Measurements from ENCODE around the gene LOXL4.

The LOXL4 gene

GRCh38 chr10:98263088-98263487 lies 4.9 kb downstream of the LOXL4 start:
- no peak for TF ChIP-seq CTCF (IDR thresholded peaks at IDR 0.05; ENCODE audit: insufficient read depth, missing control alignments)
- FAIRE-seq: no peak
- DNase-seq (ENCODE audit: insufficient read length, low spot score): no peak

- DNase-seq (ENCODE audit: insufficient read length, low spot score) (no peak), FAIRE-seq (no peak)
- peak; percentile 44 for TF ChIP-seq CTCF (IDR thresholded peaks at IDR 0.05; ENCODE audit: insufficient read depth, missing control alignments)
Measured at GRCh38 chr10:98262571-98262970, 5.4 kb downstream of the LOXL4 start.

- DNase-seq (ENCODE audit: insufficient read length, low spot score) (no peak), FAIRE-seq (no peak)
- TF ChIP-seq CTCF (IDR thresholded peaks at IDR 0.05; ENCODE audit: insufficient read depth, missing control alignments): no peak
Measured at GRCh38 chr10:98261436-98262277, 6.3 kb downstream of the LOXL4 start.

- no peak for TF ChIP-seq CTCF (IDR thresholded peaks at IDR 0.05; ENCODE audit: insufficient read depth, missing control alignments)
- DNase-seq (ENCODE audit: insufficient read length, low spot score) (no peak), FAIRE-seq (no peak)
Measured at GRCh38 chr10:98260752-98261151, 7.2 kb downstream of the LOXL4 start.

- no peak for DNase-seq (ENCODE audit: insufficient read length, low spot score)
- TF ChIP-seq CTCF (IDR thresholded peaks at IDR 0.05; ENCODE audit: insufficient read depth, missing control alignments): no peak
- no peak for FAIRE-seq
Measured at GRCh38 chr10:98260350-98260749, 7.6 kb downstream of the LOXL4 start.

- FAIRE-seq (no peak), DNase-seq (ENCODE audit: insufficient read length, low spot score) (no peak)
- no peak for TF ChIP-seq CTCF (IDR thresholded peaks at IDR 0.05; ENCODE audit: insufficient read depth, missing control alignments)
Measured at GRCh38 chr10:98259606-98260315, 8.2 kb downstream of the LOXL4 start.

All from D721Med (cell line).